OCI-LY1 (cell line): ENCODE results near the gene KMT5C.

Source experiments
- CTCF ChIP-seq: fragments of 200-600 bp; sonication (generic), shearing (Covaris generic); IDR thresholded peaks from 2 replicates; pipeline ENCODE4 v1.5.1; 2017; ENCODE audit warnings: mild to moderate bottlenecking, antibody characterized with exemption, low read length, moderate library complexity, mixed read lengths
- EZH2 ChIP-seq: fragments of 200-600 bp; sonication (generic), shearing (Covaris generic); IDR thresholded peaks from 2 replicates; pipeline ENCODE4 v1.8.0; 2017; ENCODE audit warnings: borderline replicate concordance, mixed run types, mild to moderate bottlenecking, antibody characterized with exemption, low read length, moderate library complexity, mixed read lengths

GRCh38 chr19:55382522-55383054 is 42.9 kb downstream of the KMT5C start:
- no peak for TF ChIP-seq CTCF
- TF ChIP-seq EZH2, result no peak
